Ovary (tissue), 9 donors: Measurements from ENCODE around the gene GADD45GIP1. TPM values are rescaled to one million over a fixed set of nuclear protein-coding genes. Genes with fewer than 3 reads are reported as not detected.
A peak's percentile ranks its signal among the peaks of the same experiment; 100 is the strongest.
"Not testable (repeated sequence)": the region's sequence is repeated elsewhere in the genome, so short reads cannot be mapped to it uniquely, and the experiment has no call there.

ENCODE experiments used
- DNase-seq, 5 donors: peaks; one replicate each; pipeline ENCODE4 v3.0.0-alpha.2; 2019 to 2020
- H3K27ac ChIP-seq, 2 donors: fragments of 200-600 bp; one replicate each; pipeline versions ENCODE4 v1.5.1 to v1.8.0; 2019 to 2022
- H3K27me3 ChIP-seq: fragments of 200-600 bp; one replicate; pipeline ENCODE4 v1.8.0; 2022
- H3K36me3 ChIP-seq: fragments of 200-600 bp; sonication (generic); one replicate; pipeline ENCODE4 v1.5.1; 2019
- H3K4me1 ChIP-seq: one replicate; pipeline ENCODE4 v1.8.1; 2013; ENCODE audit warnings: mild to moderate bottlenecking, moderate library complexity; ENCODE audit not compliant: insufficient read depth
- H3K4me3 ChIP-seq: fragments of 200-600 bp; sonication (generic); one replicate; pipeline ENCODE4 v1.5.1; 2017
- H3K9me3 ChIP-seq, 2 donors: fragments of 200-600 bp in 1 of 2; sonication (generic) in 1 of 2; one replicate each; pipeline versions ENCODE4 v1.5.1 to v1.8.1; 2013 to 2019; ENCODE audit warnings: mild to moderate bottlenecking in 1 of 2, moderate library complexity in 1 of 2
- EP300 ChIP-seq: sonication (generic); formaldehyde crosslinking; IDR thresholded peaks from one replicate; pipeline ENCODE4 v1.6.1; 2017; ENCODE audit warnings: antibody characterized with exemption
- POLR2A ChIP-seq: fragments of 450-650 bp; IDR thresholded peaks from one replicate; pipeline ENCODE4 v1.6.1; 2017; ENCODE audit warnings: antibody characterized with exemption, mild to moderate bottlenecking, moderate library complexity
- WGBS, 3 donors: extraction: QIAGEN DNeasy Blood & Tissue Kit in 1 of 3; methylation state at CpG; one replicate each; pipeline versions ENCODE4 v1.1.5 to v1.1.7; 2013 to 2017; 5-methylcytosine and 5-hydroxymethylcytosine counted together
- intact Hi-C, 4 donors: fragments of 100-400 bp; cut with DNase I; formaldehyde crosslinking; loops; one replicate each; pipeline versions ENCODE4 v1.11.0 to v1.15.1; 2022 to 2023
- polyA plus RNA-seq, 2 donors: library from polyadenylated mRNA; stranded (reverse); fragments of 200-250 nt in 1 of 2; fragments of 350-450 nt in 1 of 2; fragmentation: Illumina TruSeq in 1 of 2; extraction: RNeasy Lipid Tissue Mini Kit (QIAGEN cat#74804) in 1 of 2; gene quantifications; one replicate each; pipeline ENCODE4 v1.2.3, GENCODE V29; 2013 to 2014
- total RNA-seq, 7 donors: library from RNA; depleted of rRNA in 2 of 7; stranded (reverse); fragments of >200 nt in 2 of 7; fragmentation: NEBNext Ultra II Directional in 3 of 7; extraction: Animal tissue kit (Norgen Biotek cat#: 25700) in 3 of 7; gene quantifications; one replicate each; pipeline versions ENCODE4 v1.1.0 to v1.2.4, GENCODE V29; 2016 to 2023
- TF ChIP-seq, protein P1 (sequence below), 3 donors: fragments of 450-650 bp in 2 of 3; fragments of 200-600 bp in 1 of 3; IDR thresholded peaks; one replicate each; pipeline versions ENCODE4 v1.5.1 to v1.8.0; 2016 to 2022; ENCODE audit warnings: antibody characterized with exemption in 3 of 3, mild to moderate bottlenecking in 1 of 3
- donor health status: DM: no; HTN: no; CAD: no; lungs with moderate emphysema.
- donor health status: DM: no; HTN: no; CAD: no.
- donor health status: Bipolar disorder and iron deficiency.
- donor health status: DM: yes; HTN: yes; CAD: no.
- donor health status: DM: no; HTN: no; CAD: no.
- donor health status: DM: yes; HTN: yes; CAD: no.

The GADD45GIP1 gene
- total and polyA plus RNA-seq, 9 donors = 1.8 to 57.7 (median 19.1) TPM

DNA sequence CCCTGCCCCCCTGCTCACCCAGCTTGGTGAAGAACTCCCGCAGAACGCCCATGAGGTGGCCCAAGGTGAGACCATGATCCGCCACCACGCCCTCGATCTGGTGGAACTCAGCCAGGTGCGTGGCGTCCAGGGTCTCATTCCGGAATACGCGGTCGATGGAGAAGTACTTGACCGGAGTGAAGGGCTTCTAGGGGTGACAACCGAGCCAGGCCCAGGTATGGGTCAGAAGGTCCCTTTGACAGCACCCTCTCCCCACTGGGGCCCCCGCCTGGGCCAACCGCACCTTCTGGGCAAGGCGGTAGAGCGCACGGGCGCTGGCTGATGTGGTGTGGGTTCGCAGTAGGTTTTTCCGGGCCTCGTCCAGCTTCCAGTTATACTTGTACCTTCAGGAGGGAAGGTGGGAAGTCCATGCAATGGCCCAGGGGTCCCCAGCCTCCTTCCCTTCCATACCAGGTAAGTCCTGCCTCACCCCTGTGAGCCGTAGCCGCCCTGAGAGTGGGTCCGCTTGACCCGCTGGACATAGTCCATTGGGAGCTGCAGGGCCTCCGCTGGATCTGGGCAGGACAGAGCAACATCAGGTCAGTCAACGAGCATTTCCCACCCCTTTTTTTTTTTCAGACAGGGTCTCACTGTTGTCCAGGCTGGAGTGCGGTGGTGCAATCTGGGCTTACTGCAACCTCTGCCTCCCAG lies 32.3 kb downstream of the GADD45GIP1 start:
- 94 to 95% (median 94%) methylated on average over 29 of the region's 29 CpGs for WGBS, 3 donors
- H3K27ac ChIP-seq = no peak overlapping the region
- H3K4me1 ChIP-seq = no peaks in the 10 kb centered on the region
- TF ChIP-seq POLR2A (no peak), EP300 (no peak)
- TF ChIP-seq, protein P1, sequence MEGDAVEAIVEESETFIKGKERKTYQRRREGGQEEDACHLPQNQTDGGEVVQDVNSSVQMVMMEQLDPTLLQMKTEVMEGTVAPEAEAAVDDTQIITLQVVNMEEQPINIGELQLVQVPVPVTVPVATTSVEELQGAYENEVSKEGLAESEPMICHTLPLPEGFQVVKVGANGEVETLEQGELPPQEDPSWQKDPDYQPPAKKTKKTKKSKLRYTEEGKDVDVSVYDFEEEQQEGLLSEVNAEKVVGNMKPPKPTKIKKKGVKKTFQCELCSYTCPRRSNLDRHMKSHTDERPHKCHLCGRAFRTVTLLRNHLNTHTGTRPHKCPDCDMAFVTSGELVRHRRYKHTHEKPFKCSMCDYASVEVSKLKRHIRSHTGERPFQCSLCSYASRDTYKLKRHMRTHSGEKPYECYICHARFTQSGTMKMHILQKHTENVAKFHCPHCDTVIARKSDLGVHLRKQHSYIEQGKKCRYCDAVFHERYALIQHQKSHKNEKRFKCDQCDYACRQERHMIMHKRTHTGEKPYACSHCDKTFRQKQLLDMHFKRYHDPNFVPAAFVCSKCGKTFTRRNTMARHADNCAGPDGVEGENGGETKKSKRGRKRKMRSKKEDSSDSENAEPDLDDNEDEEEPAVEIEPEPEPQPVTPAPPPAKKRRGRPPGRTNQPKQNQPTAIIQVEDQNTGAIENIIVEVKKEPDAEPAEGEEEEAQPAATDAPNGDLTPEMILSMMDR (IDR thresholded peaks at IDR 0.05) = no peak
- H3K27me3 ChIP-seq = no peaks in the 10 kb centered on the region
- H3K4me3 ChIP-seq = no peak overlapping the region
- DNase-seq = no peak
- intact Hi-C loops = no loop called here
- no peaks in the 10 kb centered on the region for H3K36me3 ChIP-seq
- H3K9me3 ChIP-seq = no peaks in the 10 kb centered on the region

DNA sequence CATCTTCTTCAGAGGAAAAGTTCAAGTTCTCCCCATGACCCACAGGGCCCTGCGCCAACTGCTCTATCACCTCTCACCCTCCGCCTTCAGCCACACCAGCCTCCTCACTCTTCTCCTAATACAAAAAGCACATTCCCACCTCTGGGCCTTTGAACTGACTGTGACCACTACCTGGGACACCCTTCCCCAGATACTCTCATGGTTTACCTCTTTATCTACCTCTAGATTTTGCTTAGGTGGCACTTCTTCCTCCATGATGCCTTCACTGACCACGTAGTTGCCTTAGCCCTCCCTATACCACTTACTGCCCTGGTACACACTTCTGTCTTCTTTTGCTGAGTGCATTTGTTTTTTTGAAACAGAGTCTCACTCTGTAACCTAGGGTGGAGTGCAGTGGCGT lies 34.1 kb downstream of the GADD45GIP1 start:
- H3K36me3 ChIP-seq = no peaks in the 10 kb centered on the region
- H3K27me3 ChIP-seq = no peaks in the 10 kb centered on the region
- TF ChIP-seq EP300 = no peak
- TF ChIP-seq, protein P1 (IDR thresholded peaks at IDR 0.05) = no peak
- TF ChIP-seq POLR2A = no peak
- intact Hi-C loops = no loop called here
- 96 to 98% (median 97%) methylated on average over 4 of the region's 4 CpGs for WGBS, 3 donors
- peaks cover 2% of the 10 kb centered on the region for H3K4me1 ChIP-seq
- no peaks in the 10 kb centered on the region for H3K9me3 ChIP-seq
- no peak for DNase-seq
- H3K4me3 ChIP-seq = no peak overlapping the region
- H3K27ac ChIP-seq = no peak overlapping the region

DNA sequence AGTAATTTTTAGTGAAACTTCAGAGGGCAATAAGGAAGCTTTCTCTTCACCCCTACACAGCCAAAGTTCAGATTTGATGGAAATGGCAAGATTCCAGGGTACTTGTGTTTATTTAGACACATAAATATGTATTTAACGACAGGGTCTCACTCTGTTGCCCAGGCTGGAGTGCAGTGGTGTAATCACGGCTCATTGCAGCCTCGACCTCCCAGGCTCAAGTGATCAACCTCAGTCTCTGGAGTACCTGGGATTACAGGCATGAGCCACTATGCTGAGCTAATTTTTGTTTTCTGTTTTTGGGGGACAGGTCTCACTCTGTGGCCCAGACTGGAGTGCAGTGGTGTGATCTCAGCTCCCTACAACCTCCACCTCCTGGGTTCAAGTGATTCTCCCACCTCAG lies 36.0 kb downstream of the GADD45GIP1 start:
- no peak overlapping the region for H3K4me3 ChIP-seq
- H3K4me1 ChIP-seq = peaks cover 2% of the 10 kb centered on the region
- 34 to 54% (median 35%) methylated on average over 3 of the region's 3 CpGs for WGBS, 3 donors
- H3K36me3 ChIP-seq = no peaks in the 10 kb centered on the region
- TF ChIP-seq POLR2A (no peak), EP300 (no peak)
- TF ChIP-seq, protein P1 (IDR thresholded peaks at IDR 0.05) = no peak
- no peak for DNase-seq
- H3K9me3 ChIP-seq = no peaks in the 10 kb centered on the region
- H3K27me3 ChIP-seq = no peaks in the 10 kb centered on the region
- intact Hi-C loops = no loop called here
- H3K27ac ChIP-seq = no peak overlapping the region

DNA sequence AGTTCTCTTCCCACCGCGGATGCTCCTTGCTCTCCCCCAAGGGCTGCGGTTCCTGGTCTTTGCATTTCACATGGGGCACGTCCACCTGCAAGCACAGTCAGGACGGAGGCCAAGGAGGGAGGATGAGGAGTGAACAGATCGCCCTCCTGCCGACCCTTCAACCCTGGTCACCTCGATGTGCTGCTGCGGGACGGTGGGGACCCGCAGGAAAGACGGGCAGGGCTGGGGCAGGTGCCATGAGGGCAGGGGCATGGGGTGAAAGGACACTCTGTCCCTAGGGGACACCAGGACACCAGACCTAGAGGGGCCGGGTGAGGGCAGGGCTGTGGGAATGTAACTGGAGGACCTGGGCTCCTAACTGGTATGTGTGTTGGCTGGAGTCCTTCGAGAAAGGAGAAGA lies 38.8 kb downstream of the GADD45GIP1 start:
- intact Hi-C loops = no loop called here
- no peak for TF ChIP-seq EP300
- TF ChIP-seq, protein P1 (IDR thresholded peaks at IDR 0.05) = no peak
- Histone ChIP-seq H3K36me3 (no peaks in the 10 kb centered on the region), H3K9me3 (no peaks in the 10 kb centered on the region), H3K27me3 (no peaks in the 10 kb centered on the region), H3K4me1 (peaks cover 2% of the 10 kb centered on the region), H3K27ac (no peak overlapping the region), H3K4me3 (no peak overlapping the region)
- WGBS, 3 donors = 90 to 92% (median 90%) methylated on average over 14 of the region's 14 CpGs
- peak in 4 of 5 donors; percentile 38 to 50 (median 46) for DNase-seq

DNA sequence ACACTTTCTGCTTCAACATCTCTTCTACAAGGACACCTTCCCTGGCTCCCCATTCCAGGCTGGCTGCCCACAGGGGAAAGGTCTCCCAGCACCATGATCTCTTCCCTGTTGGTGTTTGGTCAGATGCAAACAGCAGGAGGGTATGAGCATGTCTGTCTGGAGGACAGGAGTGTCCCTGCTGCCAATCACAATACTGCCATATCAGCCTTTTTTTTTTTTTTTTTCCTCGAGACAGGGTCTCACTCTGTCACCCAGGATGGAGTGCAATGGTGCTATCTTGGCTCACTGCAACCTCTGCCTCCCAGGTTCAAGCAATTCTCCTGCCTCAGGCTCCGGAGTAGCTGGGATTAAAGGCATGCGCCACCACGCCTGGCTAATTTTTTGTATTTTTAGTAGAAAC lies 41.2 kb downstream of the GADD45GIP1 start:
- H3K4me3 ChIP-seq, DNase-seq, H3K36me3 ChIP-seq, H3K4me1 ChIP-seq, H3K9me3 ChIP-seq, H3K27me3 ChIP-seq, intact Hi-C loops, H3K27ac ChIP-seq: not testable (repeated sequence)
- WGBS, 3 donors = 86 to 89% (median 88%) methylated on average over 4 of the region's 4 CpGs
